Activated gamma-delta T cell treated with Interleukin-2 at 50 U/mL for 16 hours (primary cell): ENCODE data around the gene TRIM2.
"Not testable (repeated sequence)": the region's sequence is repeated elsewhere in the genome, so short reads cannot be mapped to it uniquely, and the experiment has no call there.

Source experiments
- DNase-seq: peaks from one replicate; pipeline ENCODE4 v3.0.0-alpha.2; 2020

TRIM2 gene

DNA sequence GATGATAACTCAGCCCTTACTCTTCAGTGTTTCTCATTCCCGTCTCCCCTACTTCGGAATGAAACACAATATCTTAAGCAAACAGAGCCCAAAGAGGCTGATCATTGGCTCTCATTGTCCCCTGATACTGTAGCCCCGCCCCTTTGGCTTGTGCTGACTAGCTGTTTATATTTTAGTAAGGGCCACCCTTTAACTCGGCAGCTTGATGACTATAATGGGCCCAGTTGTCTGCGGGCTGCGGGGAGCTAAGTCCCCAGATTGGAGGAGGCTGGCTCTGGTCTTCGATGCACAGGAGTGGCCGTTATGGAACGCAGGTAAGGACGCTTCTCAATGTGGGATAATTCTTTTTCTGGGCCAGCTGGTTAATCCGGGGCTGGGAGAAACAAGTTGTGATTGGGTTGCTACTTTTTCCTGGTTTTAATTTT lies at the start of gene TRIM2:
TRIM2 (plus strand) TSS at position 197 of the 425 bp plus-strand sequence; CDS start at position 285, 88 bp downstream.
- DNase-seq, result no peak

DNA sequence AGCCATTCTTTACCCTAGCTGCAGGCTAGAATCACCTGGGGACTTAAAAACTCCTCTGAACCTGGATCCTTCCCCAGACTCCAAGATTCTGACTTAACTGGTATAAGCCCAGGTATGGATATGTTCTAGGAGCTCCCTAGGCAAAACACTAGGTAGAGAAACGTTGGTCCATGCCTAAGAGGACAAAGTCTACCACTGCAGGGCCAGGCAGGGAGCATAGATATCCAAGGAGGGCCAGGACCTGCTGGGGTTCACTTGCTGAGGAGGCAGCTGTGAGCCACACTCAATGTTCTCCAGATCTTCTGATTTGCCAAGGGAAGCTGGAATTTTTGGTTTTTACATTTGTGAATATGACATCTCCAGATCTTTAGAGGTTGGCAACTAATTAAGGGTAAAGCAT lies 48.6 kb upstream of the TRIM2 start:
- no peak for DNase-seq

DNA sequence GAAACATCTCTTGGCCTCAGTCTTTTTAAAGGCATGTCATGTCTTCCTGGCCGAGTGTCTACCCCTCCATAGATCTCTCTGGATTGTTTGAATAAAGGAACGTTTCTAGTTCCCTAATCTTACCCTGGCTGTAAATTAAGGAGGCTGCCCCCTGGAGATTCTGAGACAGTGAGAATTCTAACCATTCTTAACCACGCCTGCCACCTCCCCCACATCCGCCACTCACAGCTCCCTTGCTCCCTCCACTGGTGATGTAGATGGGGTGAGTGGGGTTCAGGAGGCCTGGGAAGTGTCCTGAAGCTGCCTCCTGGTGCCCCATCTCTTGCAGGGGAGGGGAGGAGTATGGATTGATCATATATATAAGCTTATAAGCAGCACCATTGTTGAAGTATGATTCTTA lies 48.0 kb upstream of the TRIM2 start:
- no peak for DNase-seq

DNA sequence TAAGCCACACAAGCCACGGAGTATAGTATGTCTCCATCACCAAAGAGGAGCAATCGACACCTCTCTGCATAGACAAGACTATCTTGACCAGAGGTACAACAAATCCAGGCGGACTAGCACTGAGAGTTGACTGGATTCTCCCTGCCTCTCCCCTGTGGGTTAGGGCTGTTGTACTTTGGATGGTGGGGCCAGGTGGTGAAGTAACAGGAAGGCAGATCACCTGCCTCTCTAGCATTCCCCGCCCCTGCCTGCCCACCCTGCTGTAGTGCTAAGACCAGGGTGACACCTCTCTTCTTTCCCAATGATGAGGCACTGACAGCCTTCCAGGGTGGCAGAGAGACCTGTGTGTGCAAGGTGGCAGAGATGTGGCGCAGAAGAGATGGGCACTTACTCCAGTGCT lies 47.5 kb upstream of the TRIM2 start:
- DNase-seq, result no peak

- no peak for DNase-seq
Observed at GRCh38 chr4:153159016-153159415, 45.2 kb upstream of the TRIM2 start.

DNA sequence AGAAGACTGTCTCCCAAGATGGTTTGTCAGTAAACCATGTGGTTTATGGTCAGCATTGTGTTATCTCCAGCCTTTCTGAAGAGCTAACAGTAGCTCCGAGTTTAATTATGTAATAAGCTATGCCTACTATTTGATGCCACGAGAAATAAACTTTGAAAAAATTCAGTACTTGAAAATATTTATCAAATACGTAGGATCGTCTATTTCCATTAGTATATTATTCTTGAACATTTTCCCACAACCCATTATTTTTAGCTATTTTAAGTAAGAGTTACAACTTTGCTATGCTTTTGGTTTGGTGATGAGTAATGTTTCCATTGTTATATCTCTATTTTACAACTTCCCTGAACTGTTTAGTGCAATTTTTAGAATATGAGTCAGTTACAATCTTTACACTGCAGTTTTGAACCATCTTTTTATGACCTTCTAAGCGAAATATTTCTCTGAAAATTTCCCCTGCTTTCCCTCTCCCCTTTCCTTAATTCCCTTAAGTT lies 44.5 kb upstream of the TRIM2 start:
- no peak for DNase-seq

GRCh38 chr4:153160821-153161220 lies 43.4 kb upstream of the TRIM2 start:
- no peak for DNase-seq

- DNase-seq, result no peak
Observed at GRCh38 chr4:153161226-153161963, 42.8 kb upstream of the TRIM2 start.

DNA sequence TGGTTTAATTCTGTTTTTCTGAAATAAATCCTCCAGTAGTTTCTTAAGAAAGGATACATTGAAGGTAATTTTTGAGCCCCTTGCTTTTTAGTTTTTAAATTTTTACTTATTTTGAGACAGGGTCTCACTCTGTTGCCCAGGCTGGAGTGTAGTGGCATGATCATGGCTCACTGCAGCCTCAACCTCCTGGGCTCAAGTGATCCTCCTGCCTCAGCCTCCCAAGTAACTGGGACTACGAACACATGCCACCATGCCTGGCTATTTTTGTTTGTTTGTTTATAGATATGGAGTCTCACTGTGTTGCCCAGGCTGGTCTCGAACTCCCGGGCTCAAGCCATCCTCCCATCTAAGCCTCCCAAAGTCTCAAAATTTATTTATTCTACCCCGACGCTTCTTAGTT lies 39.0 kb upstream of the TRIM2 start:
- not testable (repeated sequence) for DNase-seq

- DNase-seq, result no peak
Observed at GRCh38 chr4:153166716-153167501, 37.3 kb upstream of the TRIM2 start.

GRCh38 chr4:153169776-153170175 lies 34.5 kb upstream of the TRIM2 start:
- DNase-seq, result no peak

GRCh38 chr4:153170407-153170806 lies 33.8 kb upstream of the TRIM2 start:
- no peak for DNase-seq

DNA sequence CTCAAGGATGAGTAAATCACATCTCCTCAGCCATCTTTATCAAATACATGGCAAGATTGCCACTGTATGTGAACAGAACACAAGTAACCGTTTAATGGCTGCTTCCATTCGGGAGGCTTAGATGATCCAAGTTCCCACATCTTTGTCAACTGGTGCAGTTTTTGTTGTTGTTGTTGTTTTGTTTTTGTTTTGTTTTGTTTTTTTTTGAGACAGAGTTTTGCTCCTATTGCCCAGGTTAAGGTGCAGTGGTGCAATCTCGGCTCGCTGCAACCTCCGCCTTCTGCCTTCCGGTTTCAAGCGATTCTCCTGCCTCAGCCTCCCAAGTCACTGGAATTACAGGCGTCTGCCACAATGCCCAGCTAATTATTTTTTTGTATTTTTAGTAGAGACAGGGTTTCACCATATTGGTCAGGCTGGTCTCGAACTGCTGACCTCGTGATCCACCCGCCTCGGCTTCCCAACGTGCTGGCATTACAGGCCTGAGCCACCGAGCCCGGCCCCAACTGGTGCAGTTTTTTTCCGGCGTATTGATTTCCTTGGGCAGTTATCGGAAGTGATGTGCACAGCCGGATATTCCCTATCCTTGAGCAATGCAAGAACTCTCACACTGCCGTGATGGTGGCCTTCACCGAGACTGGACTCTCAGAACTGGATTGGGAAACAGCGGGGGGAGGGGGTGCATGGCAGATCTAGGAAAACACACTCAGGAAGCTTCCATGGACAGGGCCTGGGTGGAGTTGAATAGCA lies 29.2 kb upstream of the TRIM2 start:
- DNase-seq, result no peak

GRCh38 chr4:153176938-153177337 lies 27.3 kb upstream of the TRIM2 start:
- DNase-seq, result no peak

DNA sequence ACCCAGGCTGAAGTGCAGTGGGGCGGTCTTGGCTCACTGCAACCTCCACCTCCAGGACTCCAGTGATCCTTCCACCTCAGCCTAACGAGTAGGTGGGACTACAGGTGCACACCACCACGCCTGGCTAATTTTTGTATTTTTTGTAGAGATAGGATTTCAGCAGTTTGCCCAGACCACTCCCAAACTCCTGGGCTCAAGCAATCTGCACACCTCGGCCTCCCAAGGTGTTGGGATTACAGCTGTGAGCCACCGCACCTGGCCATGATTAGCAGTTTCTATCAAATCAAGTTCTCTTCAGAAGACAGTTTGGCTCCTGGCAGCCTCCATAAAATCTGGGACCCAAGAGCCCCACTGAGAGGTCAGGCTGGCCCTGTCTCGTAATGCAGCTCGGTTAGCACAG lies 26.4 kb upstream of the TRIM2 start:
- no peak for DNase-seq

GRCh38 chr4:153179100-153179499 lies 25.1 kb upstream of the TRIM2 start:
- DNase-seq, result no peak

GRCh38 chr4:153181293-153181692 lies 22.9 kb upstream of the TRIM2 start:
- DNase-seq, result no peak

DNA sequence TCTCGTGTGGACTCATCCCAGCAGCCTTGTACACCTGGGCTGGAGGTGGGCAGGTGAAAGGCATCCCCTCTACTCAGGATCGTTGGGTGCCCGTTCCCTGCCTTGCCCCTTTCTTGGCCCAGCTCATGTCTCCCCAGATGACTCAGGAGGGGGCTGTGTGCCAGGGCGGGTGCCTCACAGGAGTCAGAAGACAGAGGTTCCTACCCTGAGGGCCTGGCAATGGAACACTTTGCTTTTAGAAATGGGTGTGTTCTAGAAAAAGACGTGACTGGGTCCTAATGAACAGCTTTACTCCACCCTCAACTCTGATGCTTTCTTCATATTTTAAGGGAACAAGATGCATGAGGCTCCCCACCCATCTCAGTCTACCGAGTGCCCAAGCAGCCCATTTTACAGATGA lies 22.5 kb upstream of the TRIM2 start:
- DNase-seq, result no peak

GRCh38 chr4:153183146-153183545 lies 21.1 kb upstream of the TRIM2 start:
- no peak for DNase-seq

DNA sequence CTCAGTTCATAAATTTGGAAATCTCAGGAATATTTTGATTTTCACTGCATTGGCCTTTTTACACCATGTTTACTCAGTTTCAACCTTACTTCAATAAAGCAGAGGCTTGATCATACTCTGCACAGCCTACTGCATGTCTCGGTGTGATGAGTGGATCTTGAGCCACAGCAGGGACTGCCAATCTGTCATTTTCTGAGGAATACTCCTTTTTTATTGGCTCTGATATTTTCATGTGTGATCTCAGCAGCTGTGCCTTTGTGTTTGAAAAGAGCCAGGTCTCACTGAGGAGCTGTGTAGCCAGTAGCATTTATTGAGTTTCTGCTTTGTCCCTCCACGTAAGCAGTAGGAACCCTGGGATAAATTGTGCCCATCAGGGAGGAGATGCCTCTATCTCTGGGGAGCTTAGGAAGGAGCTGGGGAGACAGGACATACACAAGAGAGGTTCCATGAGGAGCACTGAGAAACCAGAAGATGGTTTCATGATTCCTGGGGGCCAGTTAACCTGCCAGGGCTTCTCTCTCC lies 18.9 kb upstream of the TRIM2 start:
- DNase-seq, result no peak

- DNase-seq, result no peak
Observed at GRCh38 chr4:153186046-153186728, 18.1 kb upstream of the TRIM2 start.

DNA sequence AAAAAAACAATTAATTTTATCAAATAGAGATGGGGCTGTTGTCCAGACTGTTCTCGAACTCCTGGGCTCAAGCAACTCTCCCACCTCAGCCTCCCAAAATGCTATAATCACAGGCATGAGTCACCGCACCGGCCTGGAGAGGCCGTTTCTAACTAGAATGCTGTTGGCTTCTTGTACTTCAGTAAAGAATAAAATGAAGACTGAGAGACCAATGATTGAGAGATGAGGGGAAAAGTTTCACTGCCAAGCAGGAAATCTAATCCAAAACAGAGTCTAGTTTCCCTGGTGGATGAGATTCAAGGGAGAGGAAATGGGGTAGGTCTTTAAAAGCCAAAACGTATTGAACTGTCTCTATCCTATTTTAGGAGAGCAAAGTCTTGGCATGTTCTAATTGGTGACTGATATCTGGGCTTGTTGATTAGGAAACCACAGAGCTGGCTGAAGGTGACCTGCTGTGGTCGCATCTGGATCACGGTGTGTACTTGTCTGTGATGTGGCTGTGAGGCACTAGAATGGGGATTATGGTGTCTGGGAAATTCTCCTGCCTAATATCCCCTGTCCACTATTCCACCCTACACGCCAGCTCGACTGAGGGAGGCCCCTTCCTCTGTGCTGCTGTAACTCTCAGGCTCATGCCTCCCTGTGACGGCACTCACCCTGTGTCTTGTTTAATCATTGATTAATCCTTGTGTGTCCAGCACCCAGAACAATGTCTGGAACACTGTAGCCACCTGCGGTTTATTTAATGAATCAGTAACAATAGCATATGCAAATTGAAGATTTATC lies 15.0 kb upstream of the TRIM2 start:
- no peak for DNase-seq
